Measurements from ENCODE around the gene FMN1. TPM values are rescaled to one million over a fixed set of nuclear protein-coding genes. Genes with fewer than 3 reads are reported as not detected.

Gene FMN1
- total and polyA plus RNA-seq, 10 of the 15 experiments (the other 5 are each of a cell fraction or from before 2014, with no cell fraction given): 0.05 to 0.16 (median 0.08) TPM; not detected in 4

- TF ChIP-seq IKZF1 (conservative IDR thresholded peaks at IDR 0.05) (no peak), SRF (IDR thresholded peaks at IDR 0.05; ENCODE audit: low read depth in 2 of 2, low read length in 2 of 2) (no peak), ZZZ3 (IDR thresholded peaks at IDR 0.05; ENCODE audit: control insufficient read depth, insufficient read length, low read depth) (no peak), ATF2 (IDR thresholded peaks at IDR 0.05; ENCODE audit: low read length) (no peak), MYC (IDR thresholded peaks at IDR 0.05; ENCODE audit: insufficient read depth, insufficient read length, insufficient replicate concordance, low read length, severe bottlenecking) (no peak), RUNX3 (IDR thresholded peaks at IDR 0.05; ENCODE audit: low read length) (no peak), CUX1 (IDR thresholded peaks at IDR 0.05; ENCODE audit: insufficient replicate concordance, low read depth, low read length) (no peak)
- ChIA-PET SMC1A (ENCODE audit: uncharacterized antibody, unreplicated experiment) (interaction anchor here (0.7 to 1.0 kb wide), 4 partner anchors 11 to 63 kb away, joined by 3 to 4 read pairs (median 3); no protein-coding TSS in a partner anchor), CTCF (interaction anchor here (0.7 kb wide), 1 partner anchor 18 kb away, joined by 4 read pairs; no protein-coding TSS in a partner anchor), RAD21 (ENCODE audit: unreplicated experiment) (no interaction called here), POLR2A (no interaction called here)
- H3K9ac ChIP-seq (ENCODE audit: control insufficient read depth, insufficient read depth, low read length): no peak overlapping the region
- H3K4me2 ChIP-seq (ENCODE audit: control insufficient read depth, insufficient read depth): no peak overlapping the region
- no peak overlapping the region for H2AFZ ChIP-seq (ENCODE audit: control insufficient read depth, low read depth, low read length)
- no peak overlapping the region for H3K4me3 ChIP-seq
- intact Hi-C loops (cut with micrococcal nuclease; ENCODE audit: unreplicated experiment): no loop called here
- BruUV-seq (replicated peaks): no TSS peak
- FAIRE-seq: no peak
- no peaks in the 10 kb centered on the region for H3K79me2 ChIP-seq (ENCODE audit: control insufficient read depth, insufficient read depth, low read length)
- no peaks in the 10 kb centered on the region; the same call in 2 of the 3 replicates for H3K9me3 ChIP-seq (replicated peaks; ENCODE audit: control insufficient read depth, insufficient read depth, low read length)
- ATAC-seq: no peak
- peaks cover 0 to 3% of the 10 kb centered on the region in 2 experiments; a peak in 1 of 4 replicates for H3K27me3 ChIP-seq (replicated peaks in 1 of 2; ENCODE audit: control insufficient read depth in 2 of 2, insufficient read depth in 2 of 2, low read length in 1 of 2)
- H4K20me1 ChIP-seq (ENCODE audit: control insufficient read depth, insufficient read depth): no peaks in the 10 kb centered on the region
- no peaks in the 10 kb centered on the region for H3K36me3 ChIP-seq (ENCODE audit: control insufficient read depth in 2 of 2, insufficient read depth in 2 of 2, low read length in 1 of 2)
- in situ Hi-C loops (cut with MboI): no loop called here
- H3K4me1 ChIP-seq (ENCODE audit: control insufficient read depth, insufficient read depth, low read length): no peaks in the 10 kb centered on the region
- no peak overlapping the region for H3K27ac ChIP-seq (ENCODE audit: control insufficient read depth, insufficient read depth)
- WGBS (ENCODE audit: insufficient coverage, insufficient replicate concordance, low lambda C conversion rate, missing lambda C conversion rate): 73% methylated on average over 6 of the region's 6 CpGs
- no peak for DNase-seq (ENCODE audit: low read depth, low spot score)
These were observed 49.1 kb downstream of the FMN1 start for GRCh38 chr15:33145447-33145846.

Measured in GM12878 (cell line).